Pancreas (tissue), 10 donors: ENCODE measurements around the gene PPM1B. TPM values are rescaled to one million over a fixed set of nuclear protein-coding genes. Genes with fewer than 3 reads are reported as not detected.

ENCODE experiments used
- ATAC-seq, 4 donors: fragments of 200-7000 bp; cut with Tn5 transposase; one replicate each; pipeline versions ENCODE4 v1.8.0 to v1.9.1; 2020; ENCODE audit warnings: mild to moderate bottlenecking in 4 of 4, moderate library complexity in 4 of 4
- DNase-seq, 6 donors: peaks; one replicate each; pipeline ENCODE4 v3.0.0-alpha.2; 2020
- FAIRE-seq: peaks from 2 replicates; lab custom pipeline; 2012; peaks lifted over from hg19 to GRCh38; lab: Jason Lieb, UNC
- H3K27ac ChIP-seq, 4 donors: fragments of 200-600 bp; sonication (generic); 1 replicate in 3 of 4; 2 replicates in 1 of 4; pipeline versions ENCODE4 v1.5.0 to v1.8.0; 2020
- H3K27me3 ChIP-seq, 4 donors: fragments of 200-600 bp; one replicate each; pipeline ENCODE4 v1.8.0; 2021
- H3K36me3 ChIP-seq, 3 donors: fragments of 200-600 bp; sonication (generic) in 1 of 3; one replicate each; pipeline versions ENCODE4 v1.5.0 to v1.8.0; 2020 to 2021
- H3K4me1 ChIP-seq, 3 donors: fragments of 200-600 bp; one replicate each; pipeline ENCODE4 v1.8.0; 2021
- H3K4me3 ChIP-seq, 4 donors: fragments of 200-600 bp; sonication (generic) in 2 of 4; one replicate each; pipeline versions ENCODE4 v1.5.0 to v1.8.0; 2020 to 2021
- H3K9me3 ChIP-seq, 4 donors: fragments of 200-600 bp; one replicate each; pipeline ENCODE4 v1.8.0; 2021
- CTCF ChIP-seq, 4 donors: fragments of 200-600 bp; sonication (generic) in 3 of 4; IDR thresholded peaks; one replicate each; pipeline versions ENCODE4 v1.5.0 to v1.8.0; 2021; ENCODE audit warnings: antibody characterized with exemption in 4 of 4
- WGBS, 2 donors: extraction: QIAGEN DNeasy Blood & Tissue Kit; methylation state at CpG; one replicate each; pipeline ENCODE4 v1.1.7; 2013; 5-methylcytosine and 5-hydroxymethylcytosine counted together
- intact Hi-C, 3 donors: fragments of 100-400 bp; cut with DNase I; formaldehyde crosslinking; loops; one replicate each; pipeline versions ENCODE4 v1.11.1 to v1.14.2; 2022
- polyA plus RNA-seq, 2 donors: library from polyadenylated mRNA; stranded (reverse); fragments of 200-250 nt; gene quantifications; one replicate each; pipeline ENCODE4 v1.2.3, GENCODE V29; 2013
- total RNA-seq, 6 donors: library from RNA; stranded (reverse); fragmentation: NEBNext Ultra II Directional in 4 of 6; extraction: Animal tissue kit (Norgen Biotek cat#: 25700) in 4 of 6; gene quantifications; one replicate each; pipeline versions ENCODE4 v1.2.1 to v1.2.4, GENCODE V29; 2021 to 2023
- donor health status: healthy with polysubstance abuse.
- donor health status: DM: no; HTN: no; CAD: no; lungs with moderate emphysema.
- donor health status: DM: no; HTN: no; CAD: no.
- donor health status: control.
- donor health status: control.
- donor health status: Bipolar disorder and iron deficiency.
- donor health status: DM: yes; HTN: yes; CAD: no.
- donor health status: DM: no; HTN: no; CAD: no.
- donor health status: DM: no; HTN: no; CAD: no.
- donor health status: DM: yes; HTN: yes; CAD: no.

PPM1B gene
- total and polyA plus RNA-seq, 8 donors, result 12.0 to 28.5 (median 19.7) TPM

GRCh38 chr2:44189104-44189503 lies 20.4 kb downstream of the PPM1B start:
- no peaks in the 10 kb centered on the region for H3K27me3 ChIP-seq
- no peak for FAIRE-seq

GRCh38 chr2:44190526-44190925 lies 21.9 kb downstream of the PPM1B start:
- no peak overlapping the region for H3K4me3 ChIP-seq
- WGBS, 2 donors, result 43 to 51% methylated on average over 3 of the region's 3 CpGs
- no peak for FAIRE-seq
- TF ChIP-seq CTCF (IDR thresholded peaks at IDR 0.05), result no peak
- no peak for ATAC-seq
- no peaks in the 10 kb centered on the region for H3K27me3 ChIP-seq
- H3K36me3 ChIP-seq, result no peaks in the 10 kb centered on the region
- H3K27ac ChIP-seq, result no peak overlapping the region
- no peaks in the 10 kb centered on the region for H3K9me3 ChIP-seq
- H3K4me1 ChIP-seq, result peaks cover 7 to 25% (median 13%) of the 10 kb centered on the region in 3 donors
- no peak for DNase-seq
- intact Hi-C loops, result no loop called here

More at GRCh38 chr2:44189104-44189503, 20.4 kb downstream of the PPM1B start:
- H3K27ac ChIP-seq, result no peak overlapping the region
- no peak for TF ChIP-seq CTCF (IDR thresholded peaks at IDR 0.05)
- DNase-seq, result no peak
- no peaks in the 10 kb centered on the region for H3K9me3 ChIP-seq
- 91 to 96% methylated on average over 4 of the region's 4 CpGs for WGBS, 2 donors
- no peak for ATAC-seq
- peaks cover 7 to 35% (median 27%) of the 10 kb centered on the region in 3 donors for H3K4me1 ChIP-seq
- H3K4me3 ChIP-seq, result no peak overlapping the region
- H3K36me3 ChIP-seq, result no peaks in the 10 kb centered on the region
- intact Hi-C loops, result loop anchor here in 1 of 3 donors (5.0 kb wide), 1 partner anchor 227 kb away; no protein-coding TSS in a partner anchor

GRCh38 chr2:44191739-44192138 lies 23.1 kb downstream of the PPM1B start:
- no peak for FAIRE-seq
- Histone ChIP-seq H3K4me1 (peaks cover 7 to 22% (median 12%) of the 10 kb centered on the region in 3 donors), H3K27me3 (no peaks in the 10 kb centered on the region), H3K36me3 (no peaks in the 10 kb centered on the region), H3K27ac (no peak overlapping the region), H3K9me3 (no peaks in the 10 kb centered on the region), H3K4me3 (no peak overlapping the region)
- intact Hi-C loops, result no loop called here
- no peak for DNase-seq
- ATAC-seq, result no peak
- no peak for TF ChIP-seq CTCF (IDR thresholded peaks at IDR 0.05)

GRCh38 chr2:44192646-44193045 lies 24.0 kb downstream of the PPM1B start:
- no peaks in the 10 kb centered on the region for H3K27me3 ChIP-seq
- FAIRE-seq, result no peak
- WGBS, 2 donors, result 33 to 44% methylated on average over 1 of the region's 1 CpG
- no peak overlapping the region for H3K4me3 ChIP-seq
- H3K9me3 ChIP-seq, result no peaks in the 10 kb centered on the region
- peaks cover 7 to 19% (median 12%) of the 10 kb centered on the region in 3 donors for H3K4me1 ChIP-seq
- peak in 2 of 4 donors; percentile 39 to 41 for ATAC-seq
- H3K36me3 ChIP-seq, result no peaks in the 10 kb centered on the region
- TF ChIP-seq CTCF (IDR thresholded peaks at IDR 0.05), result no peak
- no peak overlapping the region for H3K27ac ChIP-seq
- intact Hi-C loops, result no loop called here
- DNase-seq, result no peak

GRCh38 chr2:44195714-44196113 lies 27.0 kb downstream of the PPM1B start:
- no peak for DNase-seq
- no peak for FAIRE-seq
- Histone ChIP-seq H3K36me3 (no peaks in the 10 kb centered on the region), H3K27me3 (no peaks in the 10 kb centered on the region), H3K4me3 (no peak overlapping the region), H3K9me3 (no peaks in the 10 kb centered on the region), H3K27ac (no peak overlapping the region), H3K4me1 (peaks cover 7 to 14% (median 12%) of the 10 kb centered on the region in 3 donors)
- ATAC-seq, result no peak
- WGBS, 2 donors, result 94% methylated on average over 2 of the region's 2 CpGs
- intact Hi-C loops, result no loop called here
- TF ChIP-seq CTCF (IDR thresholded peaks at IDR 0.05), result no peak
